GM21528 (cell line): Measurements from ENCODE around the gene GTF3C4.

Experiments
- ATAC-seq: cut with Tn5 transposase; IDR thresholded peaks from one replicate; pipeline ENCODE4 v1.9.1; 2021; ENCODE audit warnings: mild to moderate bottlenecking, moderate library complexity; ENCODE audit not compliant: unreplicated experiment, low FRiP score

The GTF3C4 gene

DNA sequence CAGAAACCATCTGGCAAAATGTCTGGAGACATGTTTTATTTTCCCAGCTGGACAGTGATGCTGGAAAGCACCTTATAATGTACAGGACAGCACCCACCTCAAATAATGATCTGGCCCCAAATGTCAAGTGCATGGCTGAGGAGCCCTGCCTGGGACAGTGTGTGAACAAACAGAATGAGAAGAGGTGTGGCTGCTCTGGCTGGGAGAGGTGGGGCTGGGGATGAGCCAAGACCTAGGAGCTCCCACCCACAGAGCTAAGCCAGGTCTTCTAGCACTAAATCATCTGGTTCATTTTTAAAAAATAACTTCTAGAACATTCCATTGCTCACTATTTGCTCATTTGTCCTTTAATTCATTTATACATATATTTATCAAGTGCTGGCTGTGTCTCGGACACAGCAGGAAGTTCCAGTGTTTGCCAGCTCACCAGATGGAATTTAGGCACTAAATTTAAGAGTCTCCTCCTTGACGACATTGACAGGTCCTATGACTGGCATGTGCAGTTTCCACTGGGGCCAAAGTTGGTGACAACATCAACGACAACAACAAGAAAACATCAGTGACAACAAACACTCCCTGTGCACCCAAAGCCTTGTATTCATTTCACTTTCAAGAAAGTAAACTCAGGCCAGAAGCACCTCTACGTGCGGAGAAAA lies 59.1 kb downstream of the GTF3C4 start:
- ATAC-seq = no peak

DNA sequence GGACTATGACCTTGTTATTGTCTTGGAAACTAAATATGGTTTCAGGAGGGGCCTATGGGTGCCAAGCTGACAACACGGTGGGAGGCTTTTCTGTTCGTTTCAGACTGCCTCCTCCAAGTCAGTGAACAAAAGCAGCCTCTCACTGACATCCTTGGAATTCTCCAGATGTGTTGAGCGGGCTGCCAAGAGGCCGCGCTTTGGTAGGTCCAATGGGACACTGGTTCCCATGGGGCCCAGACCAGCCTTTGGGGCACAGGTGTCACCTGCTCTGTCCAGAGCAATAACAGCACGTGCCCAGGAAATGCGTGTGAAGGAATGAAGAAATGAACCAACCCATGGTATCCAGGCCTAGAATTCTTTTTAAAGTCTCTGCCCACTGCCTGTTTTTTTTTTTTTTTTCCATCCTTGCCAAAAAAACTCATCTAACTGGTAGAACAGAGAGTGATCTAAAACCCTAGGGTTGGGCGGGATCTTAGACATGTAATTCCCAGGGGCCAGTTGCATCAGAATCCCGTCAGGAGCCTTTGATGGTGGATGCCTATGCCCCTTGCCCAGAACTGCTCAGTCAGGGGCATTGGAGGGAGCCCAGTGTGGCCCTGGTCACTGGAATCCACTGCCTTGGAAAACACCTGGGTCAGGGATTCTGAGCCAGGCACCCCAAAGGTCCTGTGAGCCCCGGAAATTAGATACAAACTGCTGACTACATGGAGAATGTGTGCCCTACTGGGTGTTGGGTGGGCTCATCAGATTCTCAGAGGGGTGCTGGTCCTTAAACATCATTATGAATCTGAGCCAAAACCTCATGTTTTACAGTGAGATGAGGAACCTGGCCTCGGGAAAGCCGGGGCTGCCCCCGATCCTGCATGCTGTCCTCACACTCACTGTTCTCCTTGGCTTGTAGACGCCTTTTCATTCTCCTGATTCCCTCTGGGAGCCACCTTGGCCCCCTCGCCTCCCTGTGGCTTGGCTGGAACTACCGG lies 60.1 kb downstream of the GTF3C4 start:
- ATAC-seq = no peak

DNA sequence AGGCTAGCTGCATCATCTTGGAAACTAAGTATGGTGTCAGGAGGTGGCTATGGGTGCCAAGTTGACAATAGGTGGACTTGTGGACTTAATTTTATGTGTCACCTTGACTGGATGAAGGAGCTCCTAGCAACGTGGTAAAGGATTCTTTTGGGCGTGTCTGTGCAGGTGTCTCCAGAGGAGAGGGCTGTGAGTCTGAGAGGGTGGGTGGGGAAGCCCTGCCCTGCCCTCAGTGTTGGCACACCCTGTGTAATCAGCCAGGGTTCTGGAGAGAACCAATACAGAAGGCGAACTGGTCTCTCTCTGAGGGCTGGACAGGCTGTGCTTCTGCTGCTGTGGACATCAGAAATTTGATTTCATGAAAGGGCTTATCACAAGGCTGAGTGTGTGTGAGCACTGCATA lies 61.0 kb downstream of the GTF3C4 start:
- no peak for ATAC-seq

GRCh38 chr9:132732326-132733259 lies 62.3 kb downstream of the GTF3C4 start:
- ATAC-seq = no peak

DNA sequence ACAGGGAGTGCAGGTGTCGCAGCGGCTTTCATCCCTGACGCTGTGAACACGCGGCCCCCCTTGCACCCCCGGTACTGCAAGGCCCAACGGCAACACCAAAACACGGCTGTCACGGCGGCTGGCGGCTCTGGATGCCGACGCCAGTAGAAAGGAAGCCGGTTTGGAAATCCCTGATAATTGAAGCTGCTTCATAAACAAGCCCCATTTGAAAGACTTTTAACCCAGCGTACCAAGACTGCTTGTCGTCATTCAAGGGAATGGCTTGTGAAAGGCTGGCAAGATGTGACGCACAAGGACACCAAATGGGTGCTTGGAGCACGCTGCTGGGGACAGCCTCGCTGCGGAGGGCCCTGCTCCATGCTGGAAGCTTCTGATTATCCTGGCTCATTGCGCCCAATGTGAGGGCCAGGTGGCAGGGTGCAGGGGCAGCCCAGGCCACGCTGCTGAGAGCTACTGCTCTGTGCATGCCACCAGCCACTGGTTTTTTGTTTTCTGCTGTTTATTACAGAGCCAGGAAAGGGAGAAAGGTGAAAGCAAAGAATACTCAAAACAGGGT lies 63.1 kb downstream of the GTF3C4 start:
- no peak for ATAC-seq

- ATAC-seq = no peak
Observed at GRCh38 chr9:132739710-132740310, 69.5 kb downstream of the GTF3C4 start.

DNA sequence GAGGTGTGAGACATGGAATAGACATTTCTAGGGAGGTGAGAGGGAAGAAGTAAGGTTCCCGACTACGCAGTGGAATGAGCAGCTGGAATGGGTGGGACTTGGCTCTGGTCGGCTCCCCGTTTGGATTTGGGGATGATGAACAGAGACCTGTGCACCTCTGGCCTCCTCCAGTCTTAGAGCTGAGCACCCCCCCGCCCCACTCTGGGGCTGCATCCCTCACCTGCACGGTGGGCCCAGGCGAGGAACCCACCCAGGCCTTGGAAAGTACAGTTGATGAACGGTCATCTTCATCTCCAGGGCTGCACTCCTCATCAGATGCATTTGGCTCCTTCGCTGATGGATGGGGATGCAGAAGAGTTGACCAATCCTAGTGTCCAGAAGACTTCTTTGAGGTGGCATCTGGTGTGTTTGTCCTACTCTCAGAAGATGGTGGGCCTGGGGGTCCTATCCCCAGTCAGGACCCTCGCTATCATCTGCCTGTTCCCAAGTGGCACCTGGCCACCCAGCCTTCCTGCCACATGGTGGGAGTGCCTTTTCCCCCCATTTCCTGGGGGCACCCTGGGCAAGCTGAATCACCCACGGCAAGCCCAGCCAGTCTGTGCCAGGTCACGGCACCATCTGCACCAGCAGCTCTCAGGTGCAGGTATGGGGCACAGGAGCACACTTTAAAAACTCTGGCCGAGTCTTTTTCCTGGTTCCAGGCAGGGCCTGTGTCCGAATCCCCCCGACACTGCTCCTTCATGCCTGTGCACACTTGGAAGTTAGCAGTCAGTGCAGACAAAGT lies 70.5 kb downstream of the GTF3C4 start:
- no peak for ATAC-seq

DNA sequence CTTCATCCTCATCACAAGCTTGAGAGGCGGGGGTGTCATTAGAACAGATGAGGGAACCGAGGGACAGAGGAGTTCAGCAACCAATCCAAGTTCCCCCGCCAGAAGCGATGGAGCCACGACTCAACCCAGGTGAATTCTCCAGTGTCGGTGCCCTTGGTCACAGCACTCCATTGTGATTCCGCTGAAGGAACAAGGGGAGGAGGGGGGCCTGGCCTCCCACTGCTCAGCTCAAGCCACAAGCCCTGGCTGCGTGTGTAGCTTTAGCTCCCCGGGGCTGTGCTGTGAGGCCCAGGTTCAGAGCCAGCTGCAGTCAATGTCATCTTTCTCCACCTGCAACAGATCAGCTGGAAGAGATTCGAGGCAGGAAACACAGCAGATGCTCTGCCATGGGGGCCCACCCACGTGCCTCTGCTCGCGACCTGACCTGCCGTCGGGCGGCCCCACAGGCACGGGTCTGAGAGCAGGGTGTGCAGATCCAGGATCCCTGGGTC lies 72.6 kb downstream of the GTF3C4 start:
- no peak for ATAC-seq

GRCh38 chr9:132743931-132744479 lies 73.7 kb downstream of the GTF3C4 start:
- ATAC-seq = no peak
